ENCODE results near the gene COL1A2.

The COL1A2 gene

DNA sequence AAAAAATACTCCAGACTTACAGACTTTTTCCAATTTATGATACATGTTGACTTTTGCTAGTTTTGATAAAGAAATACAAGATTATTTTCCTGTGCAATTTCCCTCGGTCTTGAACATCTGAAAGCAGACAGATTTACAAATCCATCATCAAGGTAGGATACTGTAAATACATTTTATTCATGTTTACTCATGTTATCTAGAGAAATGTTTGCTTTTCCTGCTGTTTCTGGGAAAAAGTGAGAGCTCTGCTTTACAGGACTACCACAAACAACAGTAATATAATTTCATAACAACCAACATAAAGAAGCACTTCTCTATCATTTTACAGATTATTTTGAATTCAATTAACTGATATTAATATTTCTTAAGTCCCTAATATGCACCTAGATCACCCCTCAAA lies 83.2 kb downstream of the COL1A2 start:
- no peaks in the 10 kb centered on the region for H3K9me3 ChIP-seq (ENCODE audit: control insufficient read depth in 2 of 2, low read length in 2 of 2)
- H3K36me3 ChIP-seq (ENCODE audit: control insufficient read depth in 2 of 2, insufficient read depth in 2 of 2, low read length in 2 of 2), result no peaks in the 10 kb centered on the region
- H3K4me3 ChIP-seq (ENCODE audit: low read length in 2 of 2), result no peak overlapping the region
- H3K4me1 ChIP-seq (ENCODE audit: control insufficient read depth, insufficient read depth, low read length), result no peaks in the 10 kb centered on the region
- no peak overlapping the region for H3K9ac ChIP-seq (ENCODE audit: low read length in 2 of 2)
- no peaks in the 10 kb centered on the region for H3K27me3 ChIP-seq (ENCODE audit: control insufficient read depth in 1 of 2, insufficient read depth in 2 of 2, low read length in 2 of 2)
- no peak overlapping the region for H3K27ac ChIP-seq (ENCODE audit: low read length)

DNA sequence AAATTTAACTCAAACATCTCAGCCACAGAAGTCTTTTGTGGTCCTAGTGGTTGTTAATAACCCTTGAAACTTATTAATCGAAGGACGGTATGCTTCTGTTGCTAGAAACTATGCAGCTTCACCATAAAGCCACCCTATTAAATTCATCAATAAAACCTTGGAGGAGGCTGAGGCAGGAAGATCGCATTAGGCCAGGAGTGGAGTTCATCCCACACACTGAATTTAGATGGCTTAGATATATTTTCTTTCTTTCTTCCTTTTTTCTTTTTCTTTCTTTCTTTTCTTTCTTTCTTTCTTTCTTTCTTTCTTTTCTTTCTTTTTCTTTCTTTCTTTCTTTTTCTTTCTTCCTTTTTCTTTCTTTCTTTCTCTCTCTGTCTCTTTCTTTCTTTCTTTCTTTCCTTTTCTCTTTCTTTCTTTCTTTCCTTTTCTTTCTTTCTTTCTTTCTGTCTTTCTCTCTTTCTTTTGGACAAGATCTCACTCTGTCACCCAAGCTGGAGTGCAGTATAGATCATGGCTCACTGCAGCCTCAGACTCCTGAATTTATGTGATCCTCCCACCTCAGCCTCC lies 84.0 kb downstream of the COL1A2 start:
- Histone ChIP-seq H3K4me1 (ENCODE audit: control insufficient read depth, insufficient read depth, low read length) (no peaks in the 10 kb centered on the region), H3K4me3 (ENCODE audit: low read length in 2 of 2) (no peak overlapping the region), H3K36me3 (ENCODE audit: control insufficient read depth in 2 of 2, insufficient read depth in 2 of 2, low read length in 2 of 2) (no peaks in the 10 kb centered on the region), H3K9ac (ENCODE audit: low read length in 2 of 2) (no peak overlapping the region), H3K9me3 (ENCODE audit: control insufficient read depth in 2 of 2, low read length in 2 of 2) (no peaks in the 10 kb centered on the region), H3K27ac (ENCODE audit: low read length) (no peak overlapping the region), H3K27me3 (ENCODE audit: control insufficient read depth in 1 of 2, insufficient read depth in 2 of 2, low read length in 2 of 2) (no peaks in the 10 kb centered on the region)

All from stomach smooth muscle (tissue), 2 donors.